OCI-LY7 (cell line): ENCODE measurements around the gene FHL1. TPM values are rescaled to one million over a fixed set of nuclear protein-coding genes. Genes with fewer than 3 reads are reported as not detected.

Source experiments
- BruUV-seq: library from RNA; stranded (reverse); fragments of 400-500 nt; replicated peaks from 2 replicates; lab custom pipeline; 2021; lab: Mats Ljungman, UMichigan
- CTCF ChIA-PET: fragments of 300-600 bp; sonication (Branson Sonifier 250); formaldehyde crosslinking; loops from one replicate; lab custom pipeline; 2022; ENCODE audit warnings: antibody characterized with exemption; ENCODE audit not compliant: unreplicated experiment; lab: Charles Lee
- POLR2A ChIA-PET: fragments of 300-600 bp; sonication (Branson Sonifier 250); formaldehyde crosslinking; loops from one replicate; lab custom pipeline; 2022; ENCODE audit warnings: antibody characterized with exemption; lab: Charles Lee
- DNase-seq: peaks from one replicate; pipeline ENCODE4 v3.0.0-alpha.2; 2015; ENCODE audit warnings: low spot score
- H2AFZ ChIP-seq: fragments of 200-600 bp; sonication (generic), shearing (Covaris generic); 2 replicates; pipeline ENCODE4 v1.6.1; 2014; ENCODE audit warnings: mild to moderate bottlenecking, antibody characterized with exemption, low read length, moderate library complexity
- H3K27ac ChIP-seq: fragments of 200-600 bp; sonication (generic); 2 replicates; pipeline ENCODE4 v1.5.1; 2014; ENCODE audit warnings: mixed run types, low read depth, mild to moderate bottlenecking, moderate library complexity, low read length, inconsistent platforms; ENCODE audit not compliant: poor library complexity, severe bottlenecking
- H3K36me3 ChIP-seq: fragments of 200-600 bp; sonication (generic); 2 replicates; pipeline ENCODE4 v1.6.1; 2014; ENCODE audit warnings: mild to moderate bottlenecking, antibody characterized with exemption, low read length, moderate library complexity, mixed read lengths; ENCODE audit not compliant: insufficient read depth
- H3K4me1 ChIP-seq: fragments of 200-600 bp; sonication (generic); 2 replicates; pipeline ENCODE4 v1.5.1; 2014; ENCODE audit warnings: mild to moderate bottlenecking, low read length; ENCODE audit not compliant: insufficient read depth, poor library complexity, severe bottlenecking
- H3K4me2 ChIP-seq: fragments of 200-600 bp; sonication (generic); 2 replicates; pipeline ENCODE4 v1.6.1; 2014; ENCODE audit warnings: mild to moderate bottlenecking, low read length
- H3K4me3 ChIP-seq: fragments of 200-600 bp; sonication (generic); 2 replicates; pipeline ENCODE4 v1.5.1; 2014; ENCODE audit warnings: mild to moderate bottlenecking, low read depth, low read length; ENCODE audit not compliant: poor library complexity, severe bottlenecking
- H3K79me2 ChIP-seq: fragments of 200-600 bp; sonication (generic); 2 replicates; pipeline ENCODE4 v1.6.1; 2016; ENCODE audit warnings: low read depth, mild to moderate bottlenecking, low read length, moderate library complexity, mixed read lengths; ENCODE audit not compliant: insufficient read depth
- H3K9me2 ChIP-seq: fragments of 200-600 bp; sonication (generic); 2 replicates; pipeline ENCODE4 v1.6.1; 2016; ENCODE audit warnings: mild to moderate bottlenecking, low read length, mixed read lengths; ENCODE audit not compliant: insufficient read depth
- H3K9me3 ChIP-seq: fragments of 200-600 bp; sonication (generic); 2 replicates; pipeline ENCODE4 v1.6.1; 2014; ENCODE audit warnings: mild to moderate bottlenecking, mixed run types, low read length, mixed read lengths
- H4K20me1 ChIP-seq: fragments of 200-600 bp; sonication (generic); 2 replicates; pipeline ENCODE4 v1.6.1; 2014; ENCODE audit warnings: mild to moderate bottlenecking, antibody characterized with exemption, low read length, moderate library complexity, mixed read lengths; ENCODE audit not compliant: insufficient read depth
- EZH2phosphoT487 ChIP-seq: fragments of 200-600 bp; sonication (generic); IDR thresholded peaks from 2 replicates; pipeline ENCODE4 v1.6.1; 2018; ENCODE audit warnings: low read depth, borderline replicate concordance, mild to moderate bottlenecking, mixed run types, antibody characterized with exemption, low read length, moderate library complexity, mixed read lengths
- intact Hi-C: fragments of 100-400 bp; cut with micrococcal nuclease; formaldehyde crosslinking; loops from one replicate; pipeline ENCODE4 v1.10.0; 2022; ENCODE audit not compliant: unreplicated experiment
- total RNA-seq, 2 experiments: library from RNA; depleted of rRNA in 1 of 2; stranded (reverse); fragments of >200 nt in 1 of 2; shearing (Covaris generic) in 1 of 2; gene quantifications; 2 replicates each; pipeline ENCODE4 v1.2.3, GENCODE V29; 2014 to 2022
- TF ChIP-seq, protein P1 (sequence below): fragments of 200-600 bp; sonication (generic); conservative IDR thresholded peaks from 2 replicates; pipeline ENCODE4 v1.5.1; 2014; ENCODE audit warnings: mild to moderate bottlenecking, antibody characterized with exemption, low read length, moderate library complexity, mixed read lengths

Gene FHL1
- total RNA-seq, 2 experiments from 2014 or later = 1.4 TPM; not detected in 1

DNA sequence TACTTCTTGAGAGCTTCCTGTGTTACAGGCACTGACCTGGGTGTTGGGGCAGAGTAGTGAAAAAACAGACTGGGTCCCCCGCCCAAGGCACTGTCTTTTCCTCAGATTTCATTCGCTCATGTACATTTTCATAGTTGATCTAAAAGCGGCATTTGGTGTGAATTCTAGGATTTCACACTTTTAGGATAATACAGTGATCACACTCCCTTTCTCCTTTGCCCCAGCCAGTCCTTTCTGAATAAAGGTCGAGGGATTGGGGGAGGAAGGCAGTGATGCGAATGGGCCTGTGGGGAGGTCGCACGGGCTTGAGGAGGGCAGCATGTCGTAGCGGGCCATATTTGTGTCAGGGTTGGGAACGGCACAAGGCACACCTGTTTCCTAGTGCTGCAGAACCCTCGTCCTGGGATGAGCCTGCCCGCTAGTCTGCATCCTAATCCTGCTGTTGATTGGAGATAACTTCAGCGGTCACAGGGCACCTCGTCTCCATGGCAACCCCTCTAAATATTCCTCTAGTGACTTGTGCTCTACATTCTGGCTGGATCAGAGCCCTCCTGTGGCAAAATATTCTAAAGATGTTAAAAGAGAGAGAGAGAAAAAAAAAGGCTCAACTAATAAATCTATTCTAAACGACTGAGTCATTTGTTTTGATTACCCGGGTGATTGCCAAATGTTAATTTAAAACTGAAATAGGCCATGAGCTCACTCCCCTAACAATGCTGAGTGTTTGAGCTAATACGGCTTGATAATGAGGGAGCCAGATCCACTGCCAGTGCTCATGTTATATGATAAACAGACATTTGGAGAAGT is 21.8 kb downstream of the FHL1 start:
- Histone ChIP-seq H3K27ac (no peak overlapping the region), H3K4me3 (no peak overlapping the region), H3K4me1 (no peaks in the 10 kb centered on the region), H4K20me1 (no peaks in the 10 kb centered on the region), H3K4me2 (no peak overlapping the region), H2AFZ (no peak overlapping the region), H3K9me2 (no peaks in the 10 kb centered on the region), H3K9me3 (no peaks in the 10 kb centered on the region), H3K79me2 (no peaks in the 10 kb centered on the region), H3K36me3 (no peaks in the 10 kb centered on the region)
- TF ChIP-seq, protein P1, sequence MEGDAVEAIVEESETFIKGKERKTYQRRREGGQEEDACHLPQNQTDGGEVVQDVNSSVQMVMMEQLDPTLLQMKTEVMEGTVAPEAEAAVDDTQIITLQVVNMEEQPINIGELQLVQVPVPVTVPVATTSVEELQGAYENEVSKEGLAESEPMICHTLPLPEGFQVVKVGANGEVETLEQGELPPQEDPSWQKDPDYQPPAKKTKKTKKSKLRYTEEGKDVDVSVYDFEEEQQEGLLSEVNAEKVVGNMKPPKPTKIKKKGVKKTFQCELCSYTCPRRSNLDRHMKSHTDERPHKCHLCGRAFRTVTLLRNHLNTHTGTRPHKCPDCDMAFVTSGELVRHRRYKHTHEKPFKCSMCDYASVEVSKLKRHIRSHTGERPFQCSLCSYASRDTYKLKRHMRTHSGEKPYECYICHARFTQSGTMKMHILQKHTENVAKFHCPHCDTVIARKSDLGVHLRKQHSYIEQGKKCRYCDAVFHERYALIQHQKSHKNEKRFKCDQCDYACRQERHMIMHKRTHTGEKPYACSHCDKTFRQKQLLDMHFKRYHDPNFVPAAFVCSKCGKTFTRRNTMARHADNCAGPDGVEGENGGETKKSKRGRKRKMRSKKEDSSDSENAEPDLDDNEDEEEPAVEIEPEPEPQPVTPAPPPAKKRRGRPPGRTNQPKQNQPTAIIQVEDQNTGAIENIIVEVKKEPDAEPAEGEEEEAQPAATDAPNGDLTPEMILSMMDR = no peak
- CTCF ChIA-PET = no interaction called here
- intact Hi-C loops = no loop called here
- POLR2A ChIA-PET = interaction anchor here (0.7 kb wide), 3 partner anchors 18 to 542 kb away, joined by 3 read pairs; no protein-coding TSS in a partner anchor
- no peak for DNase-seq
- no TSS peak for BruUV-seq

DNA sequence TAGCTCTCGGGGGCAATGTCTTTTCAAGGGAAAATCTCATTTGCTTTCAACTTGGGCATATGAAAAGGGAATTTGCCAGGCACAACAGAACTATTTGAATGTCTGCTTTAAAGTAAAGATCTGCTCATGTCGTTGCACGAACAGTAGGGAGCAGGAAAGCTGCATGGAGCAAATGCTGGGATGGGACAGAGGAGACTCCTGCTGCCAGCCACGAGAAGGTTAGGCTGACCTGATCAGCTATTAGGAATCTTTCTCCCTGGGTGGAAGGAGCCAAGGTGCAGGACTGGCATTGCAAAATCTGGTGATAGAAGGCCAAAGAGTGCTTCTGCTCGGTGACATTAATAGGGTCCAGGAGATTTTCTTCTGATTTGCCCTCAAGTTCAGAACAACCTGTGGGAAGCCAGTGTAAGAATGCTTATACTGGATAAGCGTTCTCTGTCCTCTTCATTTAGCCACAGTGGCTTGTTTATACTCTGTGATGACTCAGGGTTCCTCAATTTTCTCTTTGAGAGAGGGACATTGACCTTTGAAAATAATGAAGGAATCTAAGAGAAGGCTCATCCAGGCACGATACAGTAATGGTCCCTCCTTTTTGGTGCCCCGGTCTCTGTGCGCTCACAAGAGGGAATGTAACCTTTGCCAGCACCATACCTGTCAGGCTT is 22.9 kb downstream of the FHL1 start:
- CTCF ChIA-PET = no interaction called here
- H3K4me2 ChIP-seq = no peak overlapping the region

More for the DNA sequence above, 22.9 kb downstream of the FHL1 start:
- no TSS peak for BruUV-seq
- DNase-seq = no peak
- H3K4me3 ChIP-seq = no peak overlapping the region
- H3K79me2 ChIP-seq = no peaks in the 10 kb centered on the region
- no peak overlapping the region for H3K27ac ChIP-seq
- no peak overlapping the region for H2AFZ ChIP-seq
- H3K9me3 ChIP-seq = no peaks in the 10 kb centered on the region
- H3K9me2 ChIP-seq = no peaks in the 10 kb centered on the region
- no peaks in the 10 kb centered on the region for H3K4me1 ChIP-seq
- no peaks in the 10 kb centered on the region for H3K36me3 ChIP-seq
- intact Hi-C loops = no loop called here
- no peaks in the 10 kb centered on the region for H4K20me1 ChIP-seq
- POLR2A ChIA-PET = no interaction called here
- no peak for TF ChIP-seq EZH2phosphoT487
- TF ChIP-seq, protein P1 = no peak
